NCI-H1048 (cell line): ENCODE results near the gene GZMM.
"Not testable (repeated sequence)": the region's sequence is repeated elsewhere in the genome, so short reads cannot be mapped to it uniquely, and the experiment has no call there.

Source experiments
- DNase-seq: peaks from one replicate; lab custom pipeline; 2025; lab: John Stamatoyannopoulos, UW

The GZMM gene

GRCh38 chr19:583198-583967 lies 39.5 kb downstream of the GZMM start:
- DNase-seq, result no peak

GRCh38 chr19:583968-584239 lies 40.1 kb downstream of the GZMM start:
- DNase-seq, result no peak

GRCh38 chr19:584240-585001 lies 40.6 kb downstream of the GZMM start:
- peak; percentile 27 for DNase-seq

GRCh38 chr19:585146-585545 lies 41.3 kb downstream of the GZMM start:
- not testable (repeated sequence) for DNase-seq

- no peak for DNase-seq
Observed at GRCh38 chr19:585551-586110, 41.8 kb downstream of the GZMM start.

- DNase-seq, result peak; percentile 51
Observed at GRCh38 chr19:588093-588740, 44.4 kb downstream of the GZMM start.

GRCh38 chr19:588741-589692 lies 45.2 kb downstream of the GZMM start:
- no peak for DNase-seq

- no peak for DNase-seq
Observed at GRCh38 chr19:589693-590395, 46.0 kb downstream of the GZMM start, which contains the start of gene HCN2. TSS of gene HCN2 (plus strand) at chr19:589881. CDS start at chr19:589946, 65 bp downstream.

GRCh38 chr19:590396-590745 lies 46.5 kb downstream of the GZMM start:
- no peak for DNase-seq

- no peak for DNase-seq
Observed at GRCh38 chr19:590750-591098, 46.9 kb downstream of the GZMM start.

- DNase-seq, result peak; percentile 15
Observed at GRCh38 chr19:591099-591958, 47.5 kb downstream of the GZMM start.

GRCh38 chr19:592101-592500 lies 48.2 kb downstream of the GZMM start:
- no peak for DNase-seq

GRCh38 chr19:593055-593454 lies 49.2 kb downstream of the GZMM start:
- DNase-seq, result no peak

GRCh38 chr19:593505-593904 lies 49.7 kb downstream of the GZMM start:
- no peak for DNase-seq

GRCh38 chr19:594265-594870 lies 50.5 kb downstream of the GZMM start:
- no peak for DNase-seq

- no peak for DNase-seq
Observed at GRCh38 chr19:595326-596262, 51.7 kb downstream of the GZMM start.

- no peak for DNase-seq
Observed at GRCh38 chr19:596263-596655, 52.4 kb downstream of the GZMM start.
